ENCODE data around the gene ARSJ.
"Not testable (repeated sequence)": the region's sequence is repeated elsewhere in the genome, so short reads cannot be mapped to it uniquely, and the experiment has no call there.

The ARSJ gene
- long read RNA-seq, donor 1, full-length matches to known transcripts = 6 of 6 reads
- long read RNA-seq, donor 1, partial matches to known transcripts = 0 of 6 reads
- long read RNA-seq, donor 1, other reads (novel, unspliced or antisense) = 0 of 6 reads
- long read RNA-seq, donor 2, full-length matches to known transcripts = 1 of 1 reads
- long read RNA-seq, donor 2, partial matches to known transcripts = 0 of 1 reads
- long read RNA-seq, donor 2, other reads (novel, unspliced or antisense) = 0 of 1 reads
- long read RNA-seq, donor 3, full-length matches to known transcripts = 1 of 1 reads
- long read RNA-seq, donor 3, partial matches to known transcripts = 0 of 1 reads
- long read RNA-seq, donor 3, other reads (novel, unspliced or antisense) = 0 of 1 reads
- long read RNA-seq, donor 4, full-length matches to known transcripts = 3 of 3 reads
- long read RNA-seq, donor 4, partial matches to known transcripts = 0 of 3 reads
- long read RNA-seq, donor 4, other reads (novel, unspliced or antisense) = 0 of 3 reads
- long read RNA-seq, donor 5 = 0 reads
- long read RNA-seq, donor 6, full-length matches to known transcripts = 2 of 2 reads
- long read RNA-seq, donor 6, partial matches to known transcripts = 0 of 2 reads
- long read RNA-seq, donor 6, other reads (novel, unspliced or antisense) = 0 of 2 reads
- long read RNA-seq, donor 7, full-length matches to known transcripts = 2 of 2 reads
- long read RNA-seq, donor 7, partial matches to known transcripts = 0 of 2 reads
- long read RNA-seq, donor 7, other reads (novel, unspliced or antisense) = 0 of 2 reads
- long read RNA-seq, donor 8, full-length matches to known transcripts = 4 of 4 reads
- long read RNA-seq, donor 8, partial matches to known transcripts = 0 of 4 reads
- long read RNA-seq, donor 8, other reads (novel, unspliced or antisense) = 0 of 4 reads

GRCh38 chr4:113979148-113979904, at the start of gene ARSJ:
Gene ARSJ, minus strand, starts transcription at chr4:113979647. Its CDS starts 813 bp downstream, at chr4:113978834.
- peak; percentile 88 for DNase-seq

DNA sequence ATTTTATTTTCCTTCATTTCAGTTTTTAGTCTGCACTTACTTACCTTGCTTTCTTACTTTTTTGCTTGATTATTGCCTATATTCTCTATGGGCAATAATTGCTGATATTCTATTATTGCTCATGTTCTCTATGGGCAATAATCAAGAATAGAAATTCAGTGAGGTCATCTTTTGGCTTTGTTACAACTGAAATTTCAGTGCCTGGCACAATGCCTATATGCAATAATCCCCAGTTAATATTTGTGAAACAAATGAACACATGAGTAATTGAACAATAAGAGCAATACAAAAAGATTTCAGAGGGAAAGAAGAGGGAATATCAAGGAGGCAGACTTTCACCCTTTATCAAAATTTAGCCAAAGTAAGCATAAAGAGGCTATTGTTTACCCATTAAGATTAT, 48.6 kb upstream of the ARSJ start:
- DNase-seq = no peak

DNA sequence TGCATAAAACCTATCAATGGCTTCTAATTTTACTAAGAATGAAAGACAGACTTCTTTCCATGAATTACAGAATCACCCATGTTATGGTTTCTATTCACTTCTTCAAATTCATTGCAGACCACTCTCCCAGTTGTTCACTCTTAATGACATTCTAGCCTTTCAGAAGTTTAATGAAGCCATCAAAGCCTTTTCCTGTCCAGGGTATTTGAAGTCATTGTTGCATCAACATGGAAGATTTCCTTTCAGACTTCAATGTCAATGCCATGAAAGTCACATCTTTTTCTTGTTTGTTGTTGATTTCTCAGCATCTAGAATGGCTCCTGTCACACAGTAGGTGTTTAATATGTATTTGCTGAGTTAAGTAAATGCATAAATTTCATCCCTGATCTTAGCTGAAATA, 48.1 kb upstream of the ARSJ start:
- DNase-seq = no peak

DNA sequence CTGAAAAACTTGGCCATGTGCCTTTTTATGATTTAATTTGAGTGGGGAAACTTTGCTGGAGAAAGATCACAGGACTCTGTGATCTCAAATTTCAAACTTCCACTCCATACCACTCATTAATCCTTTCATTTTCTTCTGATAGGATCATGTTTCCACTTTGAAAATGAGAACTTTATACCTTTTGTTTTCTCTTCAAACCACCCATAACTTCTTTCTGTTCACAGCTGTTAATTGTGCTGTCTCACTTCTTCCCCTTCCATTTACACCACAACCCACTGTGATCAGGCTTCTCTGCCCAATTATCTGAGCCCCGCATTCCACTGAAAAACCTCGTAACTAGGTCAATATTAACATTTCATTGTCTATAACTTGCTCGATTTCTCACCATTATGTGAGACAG, 47.0 kb upstream of the ARSJ start:
- no peak for DNase-seq

GRCh38 chr4:114025176-114025777, 45.8 kb upstream of the ARSJ start:
- no peak for DNase-seq

DNA sequence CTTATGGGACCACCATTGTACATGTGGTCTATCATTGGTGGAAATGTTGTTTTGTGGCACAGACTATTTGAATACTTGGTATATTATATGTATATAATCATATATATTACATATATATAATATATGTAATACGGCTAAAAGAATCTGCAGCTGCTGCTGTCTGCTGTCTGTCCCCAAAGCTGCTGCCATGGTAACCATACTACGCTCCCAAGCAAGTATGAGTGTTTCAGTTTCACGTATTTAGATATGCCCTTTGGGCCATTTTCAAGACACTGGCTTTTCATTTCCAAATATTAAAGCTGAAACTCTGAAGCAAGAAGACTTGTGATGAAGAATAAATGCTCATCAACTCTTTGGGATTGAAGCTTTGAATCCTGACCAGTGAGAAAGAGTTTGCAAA, 42.0 kb upstream of the ARSJ start:
- no peak for DNase-seq

- no peak for DNase-seq
Observed at GRCh38 chr4:114019969-114020358, 40.5 kb upstream of the ARSJ start.

DNA sequence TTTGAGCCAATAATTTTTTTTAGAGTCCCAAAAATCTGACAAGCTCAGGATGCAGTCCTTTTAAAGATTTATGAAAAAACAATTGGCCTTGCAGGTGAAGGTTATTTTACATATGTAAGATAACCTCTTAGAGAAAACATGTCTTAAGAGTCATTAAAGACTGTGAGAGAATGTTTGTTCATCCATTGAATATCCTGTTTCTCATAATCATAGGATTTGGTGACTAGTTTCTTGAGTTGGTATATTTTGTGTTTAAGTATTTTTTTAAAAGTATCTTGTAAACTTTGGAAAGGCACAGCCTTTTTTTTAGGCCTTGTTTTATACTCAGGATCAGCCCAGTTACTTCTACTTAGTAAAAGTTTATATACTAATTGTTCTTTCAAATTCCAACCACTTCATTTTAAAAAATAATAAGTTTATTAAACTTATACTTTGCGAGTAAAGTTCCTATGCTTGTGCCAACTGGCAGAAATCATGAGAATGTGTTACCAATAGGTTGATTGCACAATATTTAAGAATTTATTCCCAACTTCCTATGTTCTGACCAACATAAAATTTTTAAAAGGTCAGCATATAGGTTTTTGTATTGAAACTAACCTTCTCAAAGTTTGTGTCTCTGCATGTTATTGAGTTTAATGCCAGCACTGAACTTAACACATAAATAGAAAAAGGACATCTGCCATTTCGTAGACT, 40.0 kb upstream of the ARSJ start:
- DNase-seq = no peak

- DNase-seq = no peak
Observed at GRCh38 chr4:114017120-114017917, 37.9 kb upstream of the ARSJ start.

GRCh38 chr4:114015444-114015899, 36.0 kb upstream of the ARSJ start:
- DNase-seq = no peak

DNA sequence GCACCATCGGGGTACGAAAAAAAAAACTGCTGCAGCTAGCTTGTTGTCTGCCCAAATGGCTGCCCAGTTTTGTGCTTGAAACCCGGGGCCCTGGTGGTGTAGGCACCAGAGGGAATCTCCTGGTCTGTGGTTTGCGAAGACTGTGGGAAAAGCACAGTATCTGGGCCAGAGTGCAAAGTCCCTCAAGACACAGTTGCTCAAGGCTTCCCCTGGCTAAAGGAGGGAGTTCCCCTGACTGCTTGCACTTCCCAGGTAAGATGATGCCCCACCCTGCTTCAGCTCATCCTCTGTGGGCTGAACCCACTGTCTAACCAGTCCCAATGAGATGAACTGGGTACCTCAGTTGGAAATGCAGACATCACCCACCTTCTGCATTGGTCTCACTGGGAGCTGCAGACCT, 33.8 kb upstream of the ARSJ start:
- DNase-seq = not testable (repeated sequence)

DNA sequence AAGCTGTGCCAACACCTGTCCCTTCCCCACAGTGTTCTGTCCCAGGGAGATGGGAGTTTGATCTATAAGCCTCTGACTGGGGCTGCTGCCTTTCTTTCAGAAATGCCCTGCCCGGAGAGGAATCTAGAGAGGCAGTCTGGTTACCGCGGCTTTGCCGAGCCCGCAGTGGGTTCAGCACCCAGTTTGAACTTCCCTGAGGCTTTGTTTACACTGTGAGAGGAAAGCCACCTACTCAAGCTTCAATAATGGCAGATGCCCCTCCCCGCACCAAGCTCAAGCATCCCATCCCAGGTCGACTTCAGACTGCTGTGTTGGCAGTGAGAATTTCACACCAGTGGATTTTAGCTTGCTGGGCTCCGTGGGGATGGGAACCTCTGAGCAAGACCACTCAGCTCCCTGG, 33.3 kb upstream of the ARSJ start:
- no peak for DNase-seq

DNA sequence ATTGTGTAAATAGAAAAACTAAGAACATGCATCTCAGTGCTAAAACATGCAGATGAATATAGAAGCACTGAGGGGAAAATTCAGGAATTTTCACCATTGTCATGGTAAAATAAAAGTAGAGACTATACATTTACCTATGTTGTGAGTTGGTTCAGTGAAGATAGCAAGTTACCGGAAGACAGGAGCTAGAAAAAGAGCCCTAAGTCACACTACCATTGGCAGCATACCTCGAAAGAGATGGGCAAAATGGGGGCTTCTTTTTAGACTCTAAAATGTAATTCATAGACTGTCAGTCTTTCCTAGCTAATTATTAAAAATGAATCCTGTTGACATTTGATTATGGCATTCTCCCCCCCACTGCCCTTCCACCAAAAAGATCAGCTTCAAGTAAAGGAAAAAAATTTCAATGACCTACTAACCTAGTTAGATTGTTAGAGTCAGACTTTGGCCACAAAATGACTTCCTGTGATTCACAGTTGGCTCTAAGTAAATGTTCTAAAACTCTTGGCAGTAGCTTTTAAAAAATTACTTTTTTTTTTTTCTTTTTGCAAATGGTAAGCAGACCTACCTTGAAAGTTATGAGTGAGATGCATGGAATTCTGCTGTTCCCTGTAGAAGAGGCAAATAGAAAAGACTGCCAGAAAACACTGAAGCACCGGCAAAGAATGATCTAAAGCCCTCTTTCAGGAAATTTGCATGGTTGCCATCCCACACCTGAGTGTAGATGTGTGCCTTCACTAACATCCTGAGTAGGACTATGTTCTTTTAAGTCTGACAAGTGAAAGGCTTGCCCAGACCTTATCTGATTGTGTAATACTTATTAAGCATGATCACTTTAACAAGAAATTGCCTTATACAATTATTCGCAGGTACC, 26.4 kb upstream of the ARSJ start:
- no peak for DNase-seq

- not testable (repeated sequence) for DNase-seq
Observed at GRCh38 chr4:114004483-114005226, 25.2 kb upstream of the ARSJ start.

DNA sequence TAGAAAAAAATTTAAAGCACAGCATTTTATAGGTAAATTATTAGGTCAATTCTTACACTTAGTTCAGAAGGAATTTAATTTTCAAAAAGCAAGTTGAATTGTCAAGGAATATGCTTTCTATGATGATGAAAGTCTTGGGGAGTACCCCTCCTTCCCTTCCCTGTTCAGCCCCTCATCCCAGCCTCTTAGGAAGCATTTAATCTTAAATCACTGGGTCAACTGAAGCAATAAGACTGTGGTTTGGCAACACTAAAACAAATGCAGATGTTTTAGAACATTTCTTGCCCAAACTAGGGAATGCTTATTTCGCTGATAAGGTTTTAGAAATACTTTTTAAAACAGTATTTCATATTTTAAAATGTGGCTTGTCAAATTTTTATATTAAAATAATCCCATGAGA, 19.1 kb upstream of the ARSJ start:
- DNase-seq = no peak

DNA sequence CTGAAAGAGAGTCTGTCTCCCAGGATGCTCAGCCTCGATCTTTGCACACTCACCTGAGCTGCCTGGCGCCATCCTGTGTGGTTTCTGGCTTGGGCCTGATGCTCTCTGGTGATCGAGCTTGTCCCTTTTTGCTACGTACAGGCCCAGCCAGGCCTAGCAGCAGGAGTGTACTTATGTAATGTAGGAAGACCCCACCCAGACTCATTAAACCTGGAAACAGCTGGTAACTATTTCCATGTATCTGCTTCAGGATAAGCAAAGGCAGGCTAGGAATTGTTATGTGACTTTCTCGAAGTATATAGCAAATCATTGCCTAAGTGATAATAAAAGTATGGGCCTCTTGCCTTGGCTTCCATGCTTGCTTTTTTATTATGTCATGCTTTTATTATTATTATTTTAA, 18.6 kb upstream of the ARSJ start:
- DNase-seq = no peak

GRCh38 chr4:113997206-113997605, 17.8 kb upstream of the ARSJ start:
- no peak for DNase-seq

- no peak for DNase-seq
Observed at GRCh38 chr4:113996599-113997177, 17.2 kb upstream of the ARSJ start.
